HG03565 (cell line): ENCODE results near the gene L1CAM.
"Not testable (repeated sequence)": the region's sequence is repeated elsewhere in the genome, so short reads cannot be mapped to it uniquely, and the experiment has no call there.

ENCODE experiments used
- ATAC-seq: cut with Tn5 transposase; IDR thresholded peaks from one replicate; pipeline ENCODE4 v1.9.1; 2021; ENCODE audit warnings: mild to moderate bottlenecking, moderate library complexity; ENCODE audit not compliant: unreplicated experiment

The L1CAM gene

DNA sequence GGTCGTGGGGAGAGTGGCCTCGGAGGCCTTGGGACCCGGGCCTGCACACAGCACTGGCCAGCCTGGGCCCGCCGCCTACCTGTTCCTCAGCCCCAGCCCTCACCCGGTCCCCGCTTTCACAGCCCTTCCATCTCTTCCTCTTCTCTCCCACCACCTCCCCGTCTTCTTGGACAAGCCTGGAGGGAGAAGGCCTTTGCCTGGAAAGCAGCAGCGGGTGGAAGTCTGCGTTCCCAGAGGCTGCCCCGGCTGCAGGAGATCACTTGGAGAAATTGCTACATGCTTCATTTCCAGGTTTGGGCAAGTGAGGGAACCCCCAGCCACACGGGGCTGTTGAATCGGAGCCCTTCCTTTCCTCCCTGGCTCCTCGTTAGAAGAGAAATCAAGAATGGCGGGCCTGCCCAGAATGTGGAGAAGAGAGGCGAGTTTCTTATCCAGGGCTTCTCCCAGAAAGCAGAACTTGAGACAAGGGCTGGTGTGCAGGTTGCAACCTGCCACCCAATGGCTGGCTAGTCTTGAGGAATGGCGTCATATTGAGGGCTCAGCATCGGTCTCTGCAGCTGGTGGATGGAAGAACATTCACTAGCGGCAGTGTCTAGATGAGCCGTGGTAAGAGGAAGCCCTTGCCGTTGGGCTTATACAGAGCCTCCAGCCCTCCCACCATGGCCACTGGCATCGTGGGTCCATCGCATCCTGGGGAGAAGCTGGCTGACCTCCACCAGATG, 54.4 kb downstream of the L1CAM start:
- no peak for ATAC-seq

DNA sequence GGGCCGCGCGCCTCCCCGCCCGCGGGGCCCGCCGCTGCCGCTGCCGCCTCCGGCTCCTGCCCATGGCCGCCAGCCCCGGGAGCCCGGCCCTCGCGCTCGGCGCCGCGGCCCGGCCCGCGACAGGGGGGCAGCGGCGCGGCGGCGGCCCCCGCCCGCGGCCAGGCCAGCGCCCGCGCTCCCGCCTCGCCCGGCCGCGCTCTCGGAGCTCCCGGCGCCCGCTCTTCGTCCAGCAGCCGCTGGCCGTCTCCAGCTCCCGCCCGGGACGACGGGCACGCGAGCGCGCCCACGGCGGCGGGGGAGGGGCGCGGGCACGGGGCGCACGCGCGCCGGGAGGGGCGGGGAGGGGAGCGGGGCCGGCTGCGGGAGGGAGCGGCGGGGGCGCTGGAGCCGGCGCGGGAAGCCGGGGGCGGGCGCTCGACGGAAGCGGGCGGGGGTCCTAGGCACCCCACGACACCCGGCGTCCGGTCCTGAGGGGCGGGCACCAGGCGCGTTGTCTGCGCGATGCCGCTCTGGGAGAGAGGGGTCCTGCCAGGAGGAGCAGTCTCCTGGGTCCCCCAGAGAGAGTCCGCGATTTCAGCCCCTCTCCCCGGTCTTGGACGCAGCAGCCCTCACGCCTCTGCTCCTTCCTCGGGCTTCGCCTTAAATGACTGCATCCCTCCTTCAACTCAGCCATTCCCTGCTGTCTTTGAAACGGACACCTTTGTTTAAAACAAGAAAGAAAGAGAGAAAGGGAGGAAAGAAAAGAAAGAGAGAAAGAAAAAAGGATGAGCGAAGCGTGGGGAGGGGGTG, 55.1 kb downstream of the L1CAM start:
- ATAC-seq: no peak

DNA sequence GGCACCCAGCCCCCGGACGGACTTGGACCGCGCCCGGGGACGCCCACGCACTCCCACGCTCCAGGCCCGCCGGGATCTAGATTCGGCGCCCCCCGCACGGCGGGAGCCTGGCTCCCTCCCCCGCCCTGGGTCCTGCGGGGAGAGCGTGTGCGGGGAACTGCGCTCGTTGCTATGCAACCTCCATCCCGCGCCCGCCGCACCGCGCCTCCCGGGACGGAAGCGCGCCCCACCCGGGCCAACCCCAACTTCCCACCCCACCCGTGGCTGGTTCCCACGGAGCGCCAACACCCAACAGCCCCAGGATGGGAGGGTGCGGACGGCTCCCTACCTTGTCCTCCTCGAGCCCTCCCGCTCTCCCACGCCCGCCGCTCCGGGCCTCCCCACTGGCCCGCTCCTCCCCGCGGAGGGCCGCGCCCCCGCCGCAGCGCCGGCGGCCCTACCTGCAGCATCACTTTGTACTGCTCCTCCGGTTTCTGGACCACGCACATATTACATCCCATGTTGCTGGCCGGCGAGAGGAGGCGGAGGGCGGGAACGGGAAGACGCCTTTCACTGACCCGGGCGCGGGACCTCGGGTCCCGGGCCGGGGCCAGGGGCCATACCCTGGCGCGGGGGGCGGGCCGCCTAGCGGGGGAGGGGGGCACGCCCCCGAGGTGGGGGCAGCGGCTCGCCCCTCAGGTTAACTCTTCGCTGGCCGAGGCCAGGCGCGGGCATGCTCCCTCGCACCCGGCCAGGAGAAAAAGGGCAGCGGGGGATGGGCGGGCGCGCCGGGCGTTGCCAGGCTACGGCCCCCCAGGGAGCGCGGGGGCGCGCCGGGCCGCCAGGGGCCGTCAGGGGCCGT, 56.0 kb downstream of the L1CAM start, which contains the start of gene PDZD4:
Gene PDZD4, minus strand, starts transcription at position 746 of the 841 bp plus-strand sequence. Its CDS starts 246 bp downstream, at position 500.
- no peak for ATAC-seq

DNA sequence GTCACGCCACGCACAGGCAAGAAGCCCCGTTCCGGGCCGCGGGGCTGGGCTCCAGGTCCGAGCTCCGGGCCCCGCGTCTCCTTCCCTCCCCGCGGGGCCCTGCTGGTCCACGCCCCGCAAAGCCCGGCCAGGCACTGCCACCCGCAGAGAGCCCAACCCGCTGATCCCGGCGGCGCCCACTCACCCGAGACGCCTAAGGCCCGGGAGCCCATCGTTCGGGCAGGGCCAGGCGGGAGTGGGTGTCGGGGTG, 56.5 kb downstream of the L1CAM start:
- ATAC-seq: no peak

DNA sequence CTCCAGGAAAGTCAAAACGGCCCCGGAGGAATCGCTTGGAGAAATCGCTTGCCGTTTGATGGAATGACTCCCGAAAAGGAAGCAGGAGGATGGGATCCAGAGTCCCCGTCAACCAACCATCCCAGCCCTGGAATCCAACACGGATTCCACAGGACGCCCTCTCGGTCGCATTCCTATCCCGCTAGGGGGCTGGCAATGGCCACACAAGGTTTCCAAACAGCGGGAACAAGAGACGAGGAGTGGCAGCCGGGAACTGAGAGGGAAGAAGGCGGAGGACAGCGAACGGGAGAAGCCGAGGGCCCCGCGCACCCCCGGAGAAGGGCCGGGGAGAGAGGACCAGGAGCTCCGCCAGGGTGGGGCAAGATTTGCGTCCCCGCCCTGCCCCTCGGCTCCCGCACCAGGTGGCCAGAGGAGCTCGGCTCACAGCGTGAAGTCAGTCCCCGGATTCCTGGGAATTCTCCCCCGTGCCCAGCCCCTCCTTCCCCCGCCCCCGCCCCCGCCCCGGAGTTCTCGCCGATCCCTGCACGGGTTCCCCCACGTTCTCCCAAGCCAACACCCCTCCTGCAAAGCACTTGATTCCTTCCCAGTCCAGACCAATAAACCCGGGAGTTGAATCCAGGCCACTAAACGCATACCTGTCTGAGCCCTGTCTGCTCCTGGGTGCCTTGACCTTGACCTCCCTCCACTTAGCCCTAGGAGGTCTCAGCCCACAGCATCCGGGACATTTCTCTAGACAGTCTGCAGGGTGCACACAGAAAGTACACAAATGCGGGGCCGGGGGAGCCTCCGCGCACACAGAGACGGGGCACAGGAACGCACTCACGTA, 57.0 kb downstream of the L1CAM start:
- ATAC-seq: no peak

DNA sequence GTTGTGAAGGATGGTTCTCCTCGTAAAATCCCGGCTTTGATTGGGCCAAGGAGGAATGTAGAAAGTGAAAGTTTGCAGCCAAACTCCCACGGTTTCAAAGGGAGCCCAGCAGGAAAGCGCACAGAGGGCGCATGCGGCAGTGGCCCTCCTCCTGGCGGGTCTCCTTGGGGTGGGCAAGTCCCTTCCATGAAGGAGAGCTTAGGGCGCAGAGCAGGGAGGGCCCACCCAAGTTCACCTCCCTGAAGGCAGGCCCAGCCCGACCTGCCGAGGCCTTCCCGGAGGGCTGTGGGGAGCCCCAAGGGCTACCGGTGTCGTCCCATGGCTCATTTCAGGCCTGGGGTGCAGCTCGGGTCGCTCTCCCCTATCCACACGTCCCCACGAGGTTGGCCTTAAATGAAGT, 57.7 kb downstream of the L1CAM start:
- ATAC-seq: no peak

DNA sequence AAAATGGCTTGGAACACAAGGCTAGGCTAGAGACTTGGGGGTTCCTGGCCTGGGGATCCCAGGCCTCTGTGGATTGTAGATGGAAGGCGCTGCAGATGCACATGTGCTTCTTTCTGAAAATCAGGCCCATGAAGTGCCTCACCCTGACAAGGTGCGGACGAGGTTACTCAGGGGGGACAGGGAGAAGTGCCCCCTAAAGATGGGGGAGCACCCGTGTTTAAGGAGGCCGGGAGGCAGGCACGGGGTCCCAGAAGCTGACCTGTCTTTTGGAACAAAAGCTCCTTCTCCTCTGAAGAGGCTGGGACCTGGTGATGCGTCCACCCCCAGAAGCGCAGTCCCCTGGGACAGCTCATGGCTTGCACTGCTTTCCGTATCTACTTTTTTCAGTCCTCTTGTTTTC, 58.1 kb downstream of the L1CAM start:
- ATAC-seq: no peak

DNA sequence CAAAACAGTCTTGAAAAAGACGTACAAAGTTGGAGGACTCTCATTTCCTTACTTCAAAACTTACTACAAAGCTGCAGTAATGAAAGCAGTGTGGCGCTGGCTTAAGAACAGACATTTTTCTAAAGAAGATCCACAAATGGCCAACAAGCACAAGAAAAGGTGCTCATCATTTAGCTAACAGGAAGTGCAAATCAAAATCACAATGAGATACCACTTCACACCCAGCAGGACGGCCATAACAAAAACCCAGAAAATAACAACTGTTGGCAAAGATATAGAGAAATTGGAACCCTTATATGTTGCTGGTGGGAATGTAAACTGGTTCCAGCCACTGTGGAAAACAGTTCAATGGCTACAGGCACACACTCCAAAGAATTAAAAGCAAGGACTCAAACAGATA, 59.0 kb downstream of the L1CAM start:
- ATAC-seq: no peak

DNA sequence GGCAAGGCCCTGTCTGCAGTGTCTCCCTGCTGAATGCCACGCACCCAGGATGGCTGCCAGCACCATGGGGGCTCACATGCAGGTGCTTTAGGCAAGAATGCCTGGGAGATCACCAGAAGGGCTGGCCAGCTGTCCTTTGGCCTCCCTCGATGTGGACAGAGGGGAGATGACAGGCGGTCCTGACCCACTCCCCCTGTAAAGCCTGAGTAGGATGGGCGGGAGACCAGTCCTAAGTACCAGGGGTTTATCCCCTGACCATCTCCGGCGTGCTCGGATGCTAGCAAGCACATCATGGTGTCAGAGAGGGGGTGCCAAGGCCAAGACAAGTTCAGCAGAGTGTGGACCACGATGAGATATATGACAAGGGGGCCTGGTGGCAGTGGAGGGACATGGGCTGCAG, 60.9 kb downstream of the L1CAM start:
- no peak for ATAC-seq

DNA sequence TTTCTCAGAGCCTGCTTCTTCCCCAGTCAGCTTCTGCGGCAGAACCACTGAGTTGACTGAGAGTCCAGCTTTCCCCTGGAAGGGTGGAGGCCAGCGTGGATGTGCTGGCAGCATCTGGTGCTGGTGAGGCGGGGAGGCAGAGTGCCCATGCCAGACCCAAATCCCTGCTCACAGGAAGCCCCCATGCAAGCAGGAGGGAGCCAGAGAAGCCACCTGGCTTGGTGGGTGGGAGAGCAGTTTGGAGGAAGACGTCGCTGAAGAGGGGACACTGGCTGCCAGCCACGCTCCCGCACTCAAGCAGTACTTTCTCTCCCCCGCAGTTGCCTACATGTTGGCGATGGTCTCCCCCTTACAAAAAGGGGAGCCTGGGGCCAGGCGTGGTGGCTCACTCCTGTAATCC, 61.6 kb downstream of the L1CAM start:
- no peak for ATAC-seq

DNA sequence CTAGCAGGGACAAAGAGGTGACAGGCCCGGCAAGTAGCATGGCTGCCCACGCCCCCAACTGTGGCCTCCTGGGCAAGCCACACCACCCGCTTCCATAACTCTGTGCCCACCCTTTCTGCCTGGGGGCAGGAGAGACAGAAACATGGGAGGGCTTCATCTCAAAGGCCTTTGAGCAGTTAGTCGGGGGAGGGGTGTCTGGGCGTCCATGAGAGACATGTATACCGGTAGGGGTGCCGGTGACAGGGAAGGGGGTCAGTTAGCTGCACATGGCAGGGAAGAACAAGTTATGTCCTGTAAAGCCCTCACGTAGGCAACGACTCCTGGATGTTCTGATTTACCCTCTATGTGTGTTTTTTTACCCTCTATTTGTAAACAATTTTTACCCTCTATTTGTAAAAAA, 64.9 kb downstream of the L1CAM start:
- no peak for ATAC-seq

DNA sequence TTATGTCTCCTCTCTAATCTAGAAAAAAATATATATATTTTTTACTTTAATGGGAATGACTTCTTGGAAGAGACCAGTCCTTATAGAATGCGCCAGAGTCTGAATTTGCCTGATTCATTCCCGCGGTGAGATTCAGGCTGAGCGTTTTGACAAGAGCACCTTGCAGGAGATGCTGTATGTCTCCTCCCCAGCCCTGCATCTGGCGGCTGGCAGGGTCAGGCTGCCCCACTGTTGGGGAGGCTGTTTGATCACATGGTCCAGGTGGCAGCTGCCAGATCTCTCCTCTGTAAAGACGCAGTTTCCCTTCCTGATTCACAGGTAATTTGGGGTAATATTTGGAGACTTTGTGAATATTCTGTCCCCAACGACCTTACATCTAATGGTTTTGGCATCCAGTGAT, 65.4 kb downstream of the L1CAM start:
- ATAC-seq: no peak

DNA sequence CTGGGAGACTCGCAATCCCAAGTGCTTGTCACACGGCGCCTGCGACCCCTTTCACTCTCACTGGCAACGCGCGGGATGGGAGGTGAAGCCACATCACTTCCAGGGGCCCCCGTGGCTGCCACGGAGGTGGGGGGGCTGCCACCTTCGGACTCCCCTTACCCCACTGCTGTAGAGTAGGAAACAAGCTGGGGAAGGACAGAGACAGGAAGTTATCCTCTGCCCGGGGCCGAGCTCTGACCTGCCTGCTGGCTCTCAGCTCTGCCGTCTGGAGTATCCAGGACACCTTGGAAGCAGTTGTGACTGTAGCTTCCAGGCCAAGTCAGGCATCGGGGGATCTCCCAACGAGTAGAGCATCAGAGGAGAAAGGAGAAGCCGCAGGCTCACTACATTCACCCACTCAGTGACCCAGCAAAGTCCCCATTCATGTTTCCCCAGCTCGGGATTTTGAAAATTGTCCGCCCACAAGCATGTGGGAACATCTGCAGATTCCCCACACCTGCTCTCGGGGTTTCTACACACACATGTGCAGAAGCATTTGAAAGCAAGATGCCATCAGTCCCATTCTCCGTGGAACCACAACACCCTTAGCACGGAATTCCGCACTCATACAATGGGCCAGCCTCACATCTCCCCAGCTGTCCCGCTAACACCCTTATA, 66.5 kb downstream of the L1CAM start:
- no peak for ATAC-seq

DNA sequence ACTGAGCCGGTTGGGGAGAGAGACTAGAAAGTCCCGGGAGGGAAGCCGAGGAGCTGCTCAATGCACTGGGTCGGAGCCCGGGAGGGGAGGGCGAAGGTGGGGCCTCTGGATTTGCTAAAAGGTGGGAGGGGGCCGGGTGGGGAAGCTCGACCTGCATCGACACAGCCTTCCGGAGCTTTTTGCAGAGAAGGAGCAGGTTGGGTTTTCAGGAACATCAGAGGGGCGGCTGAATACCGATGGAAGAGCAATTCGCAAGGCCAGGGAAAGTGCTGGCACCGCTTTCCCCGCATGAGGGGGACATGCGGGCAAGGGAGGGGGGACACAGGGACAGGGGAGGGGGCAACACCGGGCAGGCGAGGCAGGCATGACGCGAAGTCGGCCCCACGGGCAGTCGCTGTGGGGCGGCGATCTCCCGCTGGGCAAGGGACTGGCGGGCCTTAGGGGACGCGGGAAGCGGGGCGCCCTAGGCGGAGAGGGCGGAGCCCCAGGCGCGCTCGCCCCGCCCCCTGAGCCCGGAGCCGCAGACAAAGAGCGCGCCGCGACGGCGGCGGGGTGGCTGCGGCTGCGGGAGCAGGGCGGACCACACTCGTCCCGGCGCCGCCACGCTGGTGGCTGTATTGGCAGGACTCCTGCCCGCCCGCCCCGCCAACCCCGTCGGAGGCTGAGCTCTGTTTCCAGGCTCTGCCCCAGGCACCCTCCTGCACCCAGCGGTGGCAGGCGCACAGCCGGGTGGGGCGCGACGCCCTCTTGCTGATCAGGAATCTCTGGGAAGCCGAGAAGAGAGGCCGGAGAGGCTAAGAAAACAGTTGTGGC, 67.2 kb downstream of the L1CAM start:
- ATAC-seq: no peak

DNA sequence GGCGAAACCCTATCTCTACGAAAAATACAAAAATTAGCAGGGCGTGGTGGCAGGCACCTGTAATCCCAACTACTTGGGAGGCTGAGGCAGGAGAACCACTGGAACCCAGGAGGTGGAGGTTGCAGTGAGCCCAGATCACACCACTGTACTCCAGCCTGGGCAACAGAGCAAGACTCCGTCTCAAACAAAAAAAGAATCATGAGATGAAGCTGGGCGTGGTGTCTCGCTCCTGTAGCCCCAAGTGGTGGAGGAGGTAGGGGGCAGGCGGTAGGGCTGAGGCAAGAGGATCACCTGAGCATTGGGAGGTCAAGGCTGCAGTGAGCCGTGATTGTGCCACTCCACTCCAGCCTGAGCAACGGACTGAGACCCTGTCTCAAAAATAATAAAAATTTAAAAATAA, 67.9 kb downstream of the L1CAM start:
- ATAC-seq: not testable (repeated sequence)

DNA sequence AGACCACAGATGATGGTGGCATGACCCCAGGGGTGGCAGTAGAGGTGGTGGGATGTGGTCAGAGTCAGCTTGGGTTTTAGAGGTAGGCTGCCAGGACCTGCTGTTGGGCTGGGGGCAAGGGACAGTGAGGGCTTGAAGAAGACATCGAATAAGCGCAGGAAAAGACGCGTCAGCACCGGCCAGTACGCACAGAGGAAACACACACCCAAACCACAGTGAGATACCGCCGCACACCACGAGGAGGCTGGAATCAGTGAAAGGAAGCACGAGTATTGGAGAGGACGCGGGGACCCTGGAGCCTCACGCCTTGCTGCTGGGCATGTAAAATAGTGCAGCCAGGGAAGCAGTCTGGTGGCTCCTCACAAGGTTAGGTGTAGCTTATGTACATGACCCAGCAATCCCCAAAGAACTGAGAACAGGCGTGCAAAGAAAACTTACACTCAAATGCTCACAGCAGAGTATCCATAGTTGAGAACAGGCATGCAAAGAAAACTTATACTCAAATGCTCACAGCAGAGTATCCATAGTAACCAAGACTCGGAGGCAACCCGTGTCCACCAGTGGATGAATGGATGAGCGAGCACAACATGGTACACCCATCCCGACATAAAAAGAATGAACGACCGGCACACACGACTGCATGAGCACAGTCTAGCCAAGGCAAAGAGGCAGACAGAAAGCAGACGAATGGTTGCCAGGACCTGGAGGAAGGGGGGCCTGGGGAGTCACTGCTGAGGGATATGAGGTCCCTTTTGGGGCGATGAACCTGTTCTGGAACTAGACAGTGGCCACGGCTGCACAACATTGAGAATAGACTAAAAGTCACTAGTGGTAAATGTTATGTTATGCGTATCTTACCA, 68.9 kb downstream of the L1CAM start:
- no peak for ATAC-seq

DNA sequence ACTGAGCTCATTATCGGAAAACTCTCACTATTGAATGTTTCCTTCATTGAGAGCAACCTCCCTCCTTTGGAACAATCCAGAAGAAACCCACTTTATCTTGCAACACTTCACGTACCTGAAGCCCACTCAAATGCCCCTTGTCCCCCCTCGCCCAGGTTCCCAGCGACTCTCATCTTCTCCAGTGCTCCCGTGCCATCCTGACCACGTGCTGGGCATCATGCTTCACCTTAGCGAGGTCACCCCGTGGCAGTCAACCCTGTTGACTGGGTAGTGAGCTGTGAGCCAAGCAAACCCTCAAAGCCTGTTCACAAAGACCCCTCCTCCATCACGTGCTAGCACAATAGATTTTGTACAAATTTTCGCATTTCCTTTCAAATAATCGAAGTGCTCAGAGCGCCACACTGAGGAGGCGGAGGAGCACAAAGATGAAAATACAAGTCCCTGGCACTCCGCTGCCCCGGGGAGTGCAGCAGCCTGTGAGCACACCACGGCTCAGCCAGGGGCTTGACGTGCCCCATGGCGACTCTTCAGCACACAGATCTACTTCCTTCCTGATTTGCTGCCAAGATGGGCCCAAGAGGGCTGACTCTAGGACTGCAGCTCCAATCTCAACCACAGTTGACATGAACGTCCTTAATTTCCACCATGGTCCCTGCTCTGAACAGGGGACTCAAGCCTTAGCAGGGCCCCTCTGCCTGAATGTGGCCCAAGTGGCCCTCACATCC, 71.2 kb downstream of the L1CAM start:
- no peak for ATAC-seq

DNA sequence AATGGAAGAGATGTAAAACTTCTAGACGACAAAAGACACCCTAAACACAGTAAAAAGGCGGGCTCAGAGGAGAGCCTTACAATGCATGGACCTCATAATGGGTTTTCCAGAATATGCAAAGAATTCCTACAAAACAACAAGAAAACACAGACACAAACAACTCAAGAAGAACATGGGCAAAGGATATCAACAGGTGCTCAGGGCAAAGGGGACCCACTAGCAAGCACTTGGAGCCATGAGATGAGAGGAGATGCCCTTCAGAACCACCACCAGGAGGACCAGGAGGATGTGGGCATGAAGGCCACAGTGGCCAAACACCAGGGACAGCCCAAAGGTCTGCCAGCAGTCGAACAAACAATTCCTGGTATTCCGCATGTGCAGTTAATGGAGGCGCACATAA, 72.8 kb downstream of the L1CAM start:
- no peak for ATAC-seq
